Breast epithelium (tissue), 3 donors: ENCODE data around the gene TMEM141.

Experiments used
- CTCF ChIP-seq, 3 donors: fragments of 450-650 bp; IDR thresholded peaks; one replicate each; pipeline ENCODE4 v1.5.1; 2016 to 2017; ENCODE audit warnings: antibody characterized with exemption in 3 of 3, mild to moderate bottlenecking in 3 of 3, moderate library complexity in 3 of 3
- POLR2A ChIP-seq: fragments of 450-650 bp; IDR thresholded peaks from one replicate; pipeline ENCODE4 v1.6.1; 2016; ENCODE audit warnings: antibody characterized with exemption, mild to moderate bottlenecking, moderate library complexity
- POLR2AphosphoS5 ChIP-seq, 3 donors: sonication (generic); formaldehyde crosslinking; IDR thresholded peaks; one replicate each; pipeline ENCODE4 v1.6.1; 2017; ENCODE audit warnings: antibody characterized with exemption in 3 of 3

- TF ChIP-seq CTCF (IDR thresholded peaks at IDR 0.05), result no peak
- no peak for TF ChIP-seq POLR2AphosphoS5 (IDR thresholded peaks at IDR 0.05)
- no peak for TF ChIP-seq POLR2A
These were observed 39.1 kb downstream of the TMEM141 start for GRCh38 chr9:136829981-136830885.
